SK-N-SH treated with all-trans-retinoic acid at 6 μM for 48 hours (cell line): Measurements from ENCODE around the gene PRKCB.
A peak's percentile ranks its signal among the peaks of the same experiment; 100 is the strongest.

ENCODE experiments used
- ATAC-seq: fragments of 200-7000 bp; cut with Tn5 transposase; 3 replicates; pipeline ENCODE4 v1.9.1; 2020; ENCODE audit warnings: mild to moderate bottlenecking, moderate library complexity
- ARNTL ChIP-seq: fragments of 450-650 bp; formaldehyde crosslinking; IDR thresholded peaks from 2 replicates; pipeline ENCODE4 v1.5.0; 2020; ENCODE audit warnings: low read depth, mild to moderate bottlenecking, moderate library complexity, borderline replicate concordance
- CSDC2 ChIP-seq: fragments of 250-450 bp; sonication (Bioruptor Pico); IDR thresholded peaks from 2 replicates; pipeline ENCODE4 v1.5.0; 2020; ENCODE audit warnings: mild to moderate bottlenecking, moderate library complexity
- ESRRG ChIP-seq: fragments of 250-450 bp; sonication (Bioruptor Pico); IDR thresholded peaks from 2 replicates; pipeline ENCODE4 v1.6.1; 2021; ENCODE audit warnings: mild to moderate bottlenecking
- GLIS3 ChIP-seq: fragments of 250-450 bp; sonication (Bioruptor Pico); IDR thresholded peaks from 2 replicates; pipeline ENCODE4 v1.5.0; 2020; ENCODE audit warnings: mild to moderate bottlenecking, moderate library complexity
- ISL1 ChIP-seq: fragments of 250-450 bp; sonication (Bioruptor Pico); IDR thresholded peaks from 2 replicates; pipeline ENCODE4 v2.1.2; 2022; ENCODE audit warnings: mild to moderate bottlenecking, moderate library complexity
- OSR1 ChIP-seq: fragments of 250-450 bp; sonication (Bioruptor Pico); IDR thresholded peaks from 2 replicates; pipeline ENCODE4 v1.8.0; 2022; ENCODE audit warnings: moderate library complexity, mild to moderate bottlenecking, inconsistent platforms
- SNAI2 ChIP-seq: fragments of 250-450 bp; sonication (Bioruptor Pico); IDR thresholded peaks from 2 replicates; pipeline ENCODE4 v1.5.0; 2020; ENCODE audit warnings: mild to moderate bottlenecking, moderate library complexity
- TOX ChIP-seq: fragments of 250-450 bp; sonication (Bioruptor Pico); IDR thresholded peaks from 2 replicates; pipeline ENCODE4 v1.8.0; 2021; ENCODE audit warnings: mild to moderate bottlenecking, moderate library complexity, borderline replicate concordance
- ZC3H10 ChIP-seq: fragments of 250-450 bp; sonication (Bioruptor Pico); IDR thresholded peaks from 2 replicates; pipeline ENCODE4 v1.5.1; 2021; ENCODE audit warnings: mild to moderate bottlenecking, moderate library complexity
- ZFP30 ChIP-seq: fragments of 450-650 bp; formaldehyde crosslinking; IDR thresholded peaks from 2 replicates; pipeline ENCODE4 v1.5.0; 2022; ENCODE audit warnings: mild to moderate bottlenecking, moderate library complexity
- ZNF565 ChIP-seq: fragments of 450-650 bp; formaldehyde crosslinking; conservative IDR thresholded peaks from 2 replicates; pipeline ENCODE4 v1.5.0; 2020; ENCODE audit warnings: low read depth, mild to moderate bottlenecking, moderate library complexity
- TF ChIP-seq, protein P1 (sequence below): fragments of 250-450 bp; sonication (Bioruptor Pico); IDR thresholded peaks from 2 replicates; pipeline ENCODE4 v1.8.0; 2020; ENCODE audit warnings: mild to moderate bottlenecking, moderate library complexity, borderline replicate concordance
- TF ChIP-seq, protein P2 (sequence below): fragments of 250-450 bp; sonication (Bioruptor Pico); IDR thresholded peaks from 2 replicates; pipeline ENCODE4 v1.5.1; 2020; ENCODE audit warnings: low read depth, mild to moderate bottlenecking, moderate library complexity
- TF ChIP-seq, protein P3 (sequence below): fragments of 250-450 bp; sonication (Bioruptor Pico); IDR thresholded peaks from 2 replicates; pipeline ENCODE4 v1.8.0; 2021; ENCODE audit warnings: low read depth, mild to moderate bottlenecking, moderate library complexity, borderline replicate concordance
- TF ChIP-seq, protein P4 (sequence below): fragments of 250-450 bp; sonication (Bioruptor Pico); IDR thresholded peaks from 2 replicates; pipeline ENCODE4 v1.5.0; 2020; ENCODE audit warnings: mild to moderate bottlenecking, moderate library complexity
- TF ChIP-seq, protein P5 (sequence below): fragments of 250-450 bp; sonication (Bioruptor Pico); IDR thresholded peaks from 2 replicates; pipeline ENCODE4 v1.5.1; 2021; ENCODE audit warnings: mild to moderate bottlenecking, moderate library complexity

Gene PRKCB

DNA sequence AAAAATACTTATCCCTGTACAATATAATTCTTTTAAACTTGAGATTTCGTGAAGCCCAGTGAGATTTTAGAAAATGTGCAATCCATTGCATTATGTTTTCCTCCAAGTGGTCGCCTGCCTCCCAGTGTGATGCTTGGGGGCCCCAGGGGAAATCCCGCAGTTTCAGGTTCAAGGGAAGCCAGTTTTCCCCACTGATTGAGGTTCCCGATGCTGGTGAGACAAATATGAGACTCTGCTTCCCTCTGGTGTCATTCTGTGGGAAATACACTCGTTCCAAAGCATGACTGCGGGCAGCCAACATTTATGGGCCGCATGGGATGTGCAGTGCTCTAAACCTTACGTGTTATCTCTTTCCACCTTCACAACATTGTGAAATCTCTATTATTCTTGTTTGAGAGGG is 200.8 kb downstream of the PRKCB start (continued):
- TF ChIP-seq, protein P1, sequence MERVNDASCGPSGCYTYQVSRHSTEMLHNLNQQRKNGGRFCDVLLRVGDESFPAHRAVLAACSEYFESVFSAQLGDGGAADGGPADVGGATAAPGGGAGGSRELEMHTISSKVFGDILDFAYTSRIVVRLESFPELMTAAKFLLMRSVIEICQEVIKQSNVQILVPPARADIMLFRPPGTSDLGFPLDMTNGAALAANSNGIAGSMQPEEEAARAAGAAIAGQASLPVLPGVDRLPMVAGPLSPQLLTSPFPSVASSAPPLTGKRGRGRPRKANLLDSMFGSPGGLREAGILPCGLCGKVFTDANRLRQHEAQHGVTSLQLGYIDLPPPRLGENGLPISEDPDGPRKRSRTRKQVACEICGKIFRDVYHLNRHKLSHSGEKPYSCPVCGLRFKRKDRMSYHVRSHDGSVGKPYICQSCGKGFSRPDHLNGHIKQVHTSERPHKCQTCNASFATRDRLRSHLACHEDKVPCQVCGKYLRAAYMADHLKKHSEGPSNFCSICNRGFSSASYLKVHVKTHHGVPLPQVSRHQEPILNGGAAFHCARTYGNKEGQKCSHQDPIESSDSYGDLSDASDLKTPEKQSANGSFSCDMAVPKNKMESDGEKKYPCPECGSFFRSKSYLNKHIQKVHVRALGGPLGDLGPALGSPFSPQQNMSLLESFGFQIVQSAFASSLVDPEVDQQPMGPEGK (CRISPR knock-in tag): no peak
- TF ChIP-seq, protein P2, sequence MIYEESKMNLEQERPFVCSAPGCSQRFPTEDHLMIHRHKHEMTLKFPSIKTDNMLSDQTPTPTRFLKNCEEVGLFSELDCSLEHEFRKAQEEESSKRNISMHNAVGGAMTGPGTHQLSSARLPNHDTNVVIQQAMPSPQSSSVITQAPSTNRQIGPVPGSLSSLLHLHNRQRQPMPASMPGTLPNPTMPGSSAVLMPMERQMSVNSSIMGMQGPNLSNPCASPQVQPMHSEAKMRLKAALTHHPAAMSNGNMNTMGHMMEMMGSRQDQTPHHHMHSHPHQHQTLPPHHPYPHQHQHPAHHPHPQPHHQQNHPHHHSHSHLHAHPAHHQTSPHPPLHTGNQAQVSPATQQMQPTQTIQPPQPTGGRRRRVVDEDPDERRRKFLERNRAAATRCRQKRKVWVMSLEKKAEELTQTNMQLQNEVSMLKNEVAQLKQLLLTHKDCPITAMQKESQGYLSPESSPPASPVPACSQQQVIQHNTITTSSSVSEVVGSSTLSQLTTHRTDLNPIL: no peak
- TF ChIP-seq, protein P3, sequence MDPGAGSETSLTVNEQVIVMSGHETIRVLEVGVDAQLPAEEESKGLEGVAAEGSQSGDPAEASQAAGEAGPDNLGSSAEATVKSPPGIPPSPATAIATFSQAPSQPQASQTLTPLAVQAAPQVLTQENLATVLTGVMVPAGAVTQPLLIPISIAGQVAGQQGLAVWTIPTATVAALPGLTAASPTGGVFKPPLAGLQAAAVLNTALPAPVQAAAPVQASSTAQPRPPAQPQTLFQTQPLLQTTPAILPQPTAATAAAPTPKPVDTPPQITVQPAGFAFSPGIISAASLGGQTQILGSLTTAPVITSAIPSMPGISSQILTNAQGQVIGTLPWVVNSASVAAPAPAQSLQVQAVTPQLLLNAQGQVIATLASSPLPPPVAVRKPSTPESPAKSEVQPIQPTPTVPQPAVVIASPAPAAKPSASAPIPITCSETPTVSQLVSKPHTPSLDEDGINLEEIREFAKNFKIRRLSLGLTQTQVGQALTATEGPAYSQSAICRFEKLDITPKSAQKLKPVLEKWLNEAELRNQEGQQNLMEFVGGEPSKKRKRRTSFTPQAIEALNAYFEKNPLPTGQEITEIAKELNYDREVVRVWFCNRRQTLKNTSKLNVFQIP (CRISPR knock-in tag): no peak
- TF ChIP-seq ESRRG (CRISPR knock-in tag): no peak
- TF ChIP-seq ZFP30 (CRISPR knock-in tag): no peak
- no peak for TF ChIP-seq CSDC2 (CRISPR knock-in tag)
- TF ChIP-seq ISL1 (CRISPR knock-in tag): no peak

DNA sequence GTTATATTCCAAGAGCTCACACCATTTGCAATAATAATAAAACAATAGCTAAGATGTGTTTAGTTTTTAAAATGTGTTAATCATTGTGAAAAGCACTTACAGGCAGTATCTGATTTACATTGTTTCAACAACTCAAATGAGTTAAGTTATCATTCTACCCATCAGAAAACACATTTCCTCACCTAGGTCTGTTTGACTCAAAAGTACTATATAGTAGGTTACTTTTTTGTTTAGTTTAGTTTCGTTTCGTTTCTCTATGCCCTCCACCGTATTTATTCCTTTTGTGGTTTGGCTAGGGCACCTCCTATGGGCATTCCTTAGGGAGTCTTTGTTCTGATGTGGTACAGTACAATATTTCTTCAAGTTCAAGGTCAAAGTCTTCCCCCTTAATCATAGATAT is 201.6 kb downstream of the PRKCB start:
- no peak for ATAC-seq

DNA sequence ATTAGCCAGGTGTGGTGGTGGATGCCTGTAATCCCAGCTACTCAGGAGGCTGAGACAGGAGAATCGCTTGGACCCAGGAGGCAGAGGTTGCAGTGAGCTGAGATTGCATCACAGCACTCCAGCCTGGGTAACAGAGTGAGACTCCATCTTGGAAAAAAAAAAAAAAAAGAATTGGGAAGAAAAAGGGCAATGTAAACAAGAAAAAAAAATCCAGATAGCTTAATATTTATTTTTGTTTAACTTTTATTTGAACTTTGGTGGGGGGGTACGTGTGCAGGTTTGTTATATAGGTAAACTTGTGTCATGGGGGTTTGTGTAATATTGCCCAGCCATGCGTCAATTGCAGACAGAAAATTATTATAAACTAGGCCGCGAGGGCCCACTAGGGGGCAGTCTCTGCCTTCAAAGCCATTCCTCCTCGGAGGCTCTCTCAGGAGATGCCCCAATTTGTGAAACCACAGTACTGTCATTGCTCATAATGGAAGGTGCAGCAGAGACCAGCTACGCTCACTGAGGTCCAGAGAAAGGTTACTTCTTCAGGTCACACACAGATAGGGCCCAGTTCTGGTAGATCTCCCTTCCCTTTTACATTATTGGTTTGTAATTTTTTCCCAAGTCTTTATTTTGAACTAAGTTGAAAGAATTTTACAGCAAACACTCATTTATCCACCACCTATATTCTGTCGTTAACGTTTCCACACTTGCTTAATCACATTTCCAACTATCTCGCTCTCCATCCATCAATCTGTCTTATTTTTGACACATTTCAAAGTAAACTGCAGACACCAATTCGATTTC is 206.2 kb downstream of the PRKCB start:
- no peak for TF ChIP-seq ISL1 (CRISPR knock-in tag)
- no peak for TF ChIP-seq ZNF565 (CRISPR knock-in tag)
- no peak for TF ChIP-seq ESRRG (CRISPR knock-in tag)
- TF ChIP-seq OSR1: no peak
- no peak for TF ChIP-seq TOX
- TF ChIP-seq, protein P4, sequence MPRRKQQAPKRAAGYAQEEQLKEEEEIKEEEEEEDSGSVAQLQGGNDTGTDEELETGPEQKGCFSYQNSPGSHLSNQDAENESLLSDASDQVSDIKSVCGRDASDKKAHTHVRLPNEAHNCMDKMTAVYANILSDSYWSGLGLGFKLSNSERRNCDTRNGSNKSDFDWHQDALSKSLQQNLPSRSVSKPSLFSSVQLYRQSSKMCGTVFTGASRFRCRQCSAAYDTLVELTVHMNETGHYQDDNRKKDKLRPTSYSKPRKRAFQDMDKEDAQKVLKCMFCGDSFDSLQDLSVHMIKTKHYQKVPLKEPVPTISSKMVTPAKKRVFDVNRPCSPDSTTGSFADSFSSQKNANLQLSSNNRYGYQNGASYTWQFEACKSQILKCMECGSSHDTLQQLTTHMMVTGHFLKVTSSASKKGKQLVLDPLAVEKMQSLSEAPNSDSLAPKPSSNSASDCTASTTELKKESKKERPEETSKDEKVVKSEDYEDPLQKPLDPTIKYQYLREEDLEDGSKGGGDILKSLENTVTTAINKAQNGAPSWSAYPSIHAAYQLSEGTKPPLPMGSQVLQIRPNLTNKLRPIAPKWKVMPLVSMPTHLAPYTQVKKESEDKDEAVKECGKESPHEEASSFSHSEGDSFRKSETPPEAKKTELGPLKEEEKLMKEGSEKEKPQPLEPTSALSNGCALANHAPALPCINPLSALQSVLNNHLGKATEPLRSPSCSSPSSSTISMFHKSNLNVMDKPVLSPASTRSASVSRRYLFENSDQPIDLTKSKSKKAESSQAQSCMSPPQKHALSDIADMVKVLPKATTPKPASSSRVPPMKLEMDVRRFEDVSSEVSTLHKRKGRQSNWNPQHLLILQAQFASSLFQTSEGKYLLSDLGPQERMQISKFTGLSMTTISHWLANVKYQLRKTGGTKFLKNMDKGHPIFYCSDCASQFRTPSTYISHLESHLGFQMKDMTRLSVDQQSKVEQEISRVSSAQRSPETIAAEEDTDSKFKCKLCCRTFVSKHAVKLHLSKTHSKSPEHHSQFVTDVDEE (CRISPR knock-in tag): no peak
- TF ChIP-seq, protein P2: no peak
- no peak for TF ChIP-seq GLIS3 (CRISPR knock-in tag)
- TF ChIP-seq SNAI2 (CRISPR knock-in tag): no peak
- TF ChIP-seq ARNTL (CRISPR knock-in tag): no peak
- TF ChIP-seq, protein P3 (CRISPR knock-in tag): no peak
- no peak for TF ChIP-seq ZC3H10 (CRISPR knock-in tag)
- TF ChIP-seq, protein P5, sequence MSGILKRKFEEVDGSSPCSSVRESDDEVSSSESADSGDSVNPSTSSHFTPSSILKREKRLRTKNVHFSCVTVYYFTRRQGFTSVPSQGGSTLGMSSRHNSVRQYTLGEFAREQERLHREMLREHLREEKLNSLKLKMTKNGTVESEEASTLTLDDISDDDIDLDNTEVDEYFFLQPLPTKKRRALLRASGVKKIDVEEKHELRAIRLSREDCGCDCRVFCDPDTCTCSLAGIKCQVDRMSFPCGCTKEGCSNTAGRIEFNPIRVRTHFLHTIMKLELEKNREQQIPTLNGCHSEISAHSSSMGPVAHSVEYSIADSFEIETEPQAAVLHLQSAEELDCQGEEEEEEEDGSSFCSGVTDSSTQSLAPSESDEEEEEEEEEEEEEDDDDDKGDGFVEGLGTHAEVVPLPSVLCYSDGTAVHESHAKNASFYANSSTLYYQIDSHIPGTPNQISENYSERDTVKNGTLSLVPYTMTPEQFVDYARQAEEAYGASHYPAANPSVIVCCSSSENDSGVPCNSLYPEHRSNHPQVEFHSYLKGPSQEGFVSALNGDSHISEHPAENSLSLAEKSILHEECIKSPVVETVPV (CRISPR knock-in tag): no peak
- TF ChIP-seq ZFP30 (CRISPR knock-in tag): no peak

More for the DNA sequence above, 201.6 kb downstream of the PRKCB start:
- TF ChIP-seq SNAI2 (CRISPR knock-in tag) (no peak), ESRRG (CRISPR knock-in tag) (no peak), ZC3H10 (CRISPR knock-in tag) (no peak)
- TF ChIP-seq, all 23 proteins: peak for 0

More for the DNA sequence above, 206.2 kb downstream of the PRKCB start:
- peak; percentile 89 for ATAC-seq
